Breast epithelium (tissue), 4 donors: ENCODE measurements around the gene EMILIN2. TPM values are rescaled to one million over a fixed set of nuclear protein-coding genes. Genes with fewer than 3 reads are reported as not detected.

Source experiments
- DNase-seq, 2 donors: peaks; one replicate each; pipeline ENCODE4 v3.0.0-alpha.2; 2019; ENCODE audit warnings: low spot score in 2 of 2
- H3K27ac ChIP-seq, 2 donors: fragments of 200-600 bp; sonication (generic) in 1 of 2; one replicate each; pipeline ENCODE4 v1.5.1; 2016 to 2019; ENCODE audit warnings: mild to moderate bottlenecking in 1 of 2
- H3K27me3 ChIP-seq, 2 donors: fragments of 200-600 bp; sonication (generic) in 1 of 2; one replicate each; pipeline versions ENCODE4 v1.5.1 to v1.6.0; 2017 to 2019; ENCODE audit warnings: control low read depth in 1 of 2, mild to moderate bottlenecking in 1 of 2
- H3K36me3 ChIP-seq: fragments of 200-600 bp; one replicate; pipeline ENCODE4 v1.5.1; 2019
- H3K4me1 ChIP-seq, 2 donors: fragments of 200-600 bp; sonication (generic); one replicate each; pipeline ENCODE4 v1.5.1; 2016 to 2019; ENCODE audit warnings: control low read depth in 1 of 2
- H3K4me3 ChIP-seq, 3 donors: fragments of 200-600 bp; sonication (generic); 1 replicate in 2 of 3; 2 replicates in 1 of 3; pipeline ENCODE4 v1.5.1; 2016 to 2019; ENCODE audit warnings: mild to moderate bottlenecking in 3 of 3, moderate library complexity in 2 of 3
- H3K9me3 ChIP-seq, 2 donors: fragments of 200-600 bp; sonication (generic) in 1 of 2; one replicate each; pipeline ENCODE4 v1.5.1; 2016 to 2019; ENCODE audit warnings: control low read depth in 1 of 2
- POLR2A ChIP-seq: fragments of 450-650 bp; IDR thresholded peaks from one replicate; pipeline ENCODE4 v1.6.1; 2016; ENCODE audit warnings: antibody characterized with exemption, mild to moderate bottlenecking, moderate library complexity
- POLR2AphosphoS5 ChIP-seq, 3 donors: sonication (generic); formaldehyde crosslinking; IDR thresholded peaks; one replicate each; pipeline ENCODE4 v1.6.1; 2017; ENCODE audit warnings: antibody characterized with exemption in 3 of 3
- intact Hi-C: fragments of 100-400 bp; cut with DNase I; formaldehyde crosslinking; loops from one replicate; pipeline ENCODE4 v1.15.1; 2023; ENCODE audit warnings: low total_unique reads
- total RNA-seq, 3 donors: library from RNA; depleted of rRNA; stranded (reverse); fragments of >200 nt; gene quantifications; one replicate each; pipeline ENCODE4 v1.1.0, GENCODE V29; 2016
- TF ChIP-seq, protein P1 (sequence below), 3 donors: fragments of 450-650 bp; IDR thresholded peaks; one replicate each; pipeline ENCODE4 v1.5.1; 2016 to 2017; ENCODE audit warnings: antibody characterized with exemption in 3 of 3, mild to moderate bottlenecking in 3 of 3, moderate library complexity in 3 of 3

EMILIN2 gene
- total RNA-seq, 3 donors from 2014 or later, result 23.9 to 45.1 (median 32.4) TPM

DNA sequence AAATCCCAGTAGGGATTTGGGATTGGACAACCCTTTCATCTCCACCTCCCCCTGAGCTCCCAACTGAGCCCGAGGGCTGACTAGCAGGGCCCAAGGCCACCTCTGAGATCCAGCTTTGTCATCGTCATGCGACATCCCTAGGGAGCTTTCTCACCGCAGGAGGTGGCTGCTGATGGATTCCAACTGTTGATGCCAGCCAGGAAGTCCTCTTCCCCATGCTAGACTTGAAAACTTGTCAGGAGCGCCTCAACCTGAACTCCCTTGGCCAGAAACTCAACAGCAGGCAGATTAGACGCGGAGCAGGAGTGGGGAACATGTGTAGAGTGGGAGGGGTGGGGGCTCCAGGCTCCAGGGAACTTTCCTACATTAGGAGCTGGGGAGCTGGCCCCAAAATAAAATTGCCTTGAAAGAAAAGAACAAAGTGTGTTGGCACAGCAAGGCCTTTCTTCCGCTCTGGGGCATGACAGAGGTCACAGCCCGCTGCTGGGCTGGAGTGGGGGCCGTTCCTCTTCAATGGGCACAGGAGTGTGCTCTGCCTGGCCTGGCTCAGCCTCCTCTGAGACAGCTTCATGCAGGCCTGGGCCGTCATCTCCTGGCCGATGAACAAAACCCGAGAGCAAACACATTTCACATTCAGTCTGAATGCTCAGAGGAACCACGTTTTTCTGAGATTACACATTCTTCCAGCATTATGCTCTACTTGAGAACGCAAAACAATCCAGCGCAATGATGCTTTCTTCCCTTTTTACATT, 34.5 kb downstream of the EMILIN2 start:
- H3K4me3 ChIP-seq, result peak overlapping the region in 1 of 3 donors; percentile 5
- DNase-seq, result peak in 1 of 2 donors; percentile 35
- TF ChIP-seq POLR2A (no peak), POLR2AphosphoS5 (IDR thresholded peaks at IDR 0.05) (peak in 1 of 3 donors; percentile 31)
- H3K36me3 ChIP-seq, result no peaks in the 10 kb centered on the region
- H3K27me3 ChIP-seq, result no peaks in the 10 kb centered on the region
- no peaks in the 10 kb centered on the region for H3K9me3 ChIP-seq
- intact Hi-C loops, result no loop called here
- H3K4me1 ChIP-seq, result no peaks in the 10 kb centered on the region
- peak overlapping the region; percentile 75 to 90 for H3K27ac ChIP-seq

DNA sequence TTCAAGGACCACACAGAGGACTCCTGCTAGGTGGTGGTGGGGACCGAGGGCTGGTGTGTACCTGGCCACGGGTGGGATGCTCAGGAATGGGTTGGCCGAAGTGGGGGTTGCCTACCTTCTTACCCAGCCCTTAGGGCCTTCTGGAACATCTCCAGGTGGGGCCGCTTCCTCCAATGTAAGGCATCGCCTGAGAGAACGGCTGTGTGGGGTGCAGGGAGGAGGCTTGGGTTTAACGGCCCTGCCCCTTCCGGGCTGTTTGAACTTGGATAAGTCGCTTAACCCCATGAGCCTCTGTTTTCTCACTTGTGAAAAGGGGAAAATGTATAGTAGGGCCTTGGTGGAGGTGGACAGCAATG, 35.0 kb downstream of the EMILIN2 start:
- DNase-seq, result no peak
- peak overlapping the region; percentile 75 to 90 for H3K27ac ChIP-seq
- no peaks in the 10 kb centered on the region for H3K27me3 ChIP-seq
- no peaks in the 10 kb centered on the region for H3K36me3 ChIP-seq
- intact Hi-C loops, result no loop called here
- H3K9me3 ChIP-seq, result no peaks in the 10 kb centered on the region
- no peaks in the 10 kb centered on the region for H3K4me1 ChIP-seq
- peak in 1 of 3 donors; percentile 2 for TF ChIP-seq POLR2AphosphoS5 (IDR thresholded peaks at IDR 0.05)
- TF ChIP-seq, protein P1, sequence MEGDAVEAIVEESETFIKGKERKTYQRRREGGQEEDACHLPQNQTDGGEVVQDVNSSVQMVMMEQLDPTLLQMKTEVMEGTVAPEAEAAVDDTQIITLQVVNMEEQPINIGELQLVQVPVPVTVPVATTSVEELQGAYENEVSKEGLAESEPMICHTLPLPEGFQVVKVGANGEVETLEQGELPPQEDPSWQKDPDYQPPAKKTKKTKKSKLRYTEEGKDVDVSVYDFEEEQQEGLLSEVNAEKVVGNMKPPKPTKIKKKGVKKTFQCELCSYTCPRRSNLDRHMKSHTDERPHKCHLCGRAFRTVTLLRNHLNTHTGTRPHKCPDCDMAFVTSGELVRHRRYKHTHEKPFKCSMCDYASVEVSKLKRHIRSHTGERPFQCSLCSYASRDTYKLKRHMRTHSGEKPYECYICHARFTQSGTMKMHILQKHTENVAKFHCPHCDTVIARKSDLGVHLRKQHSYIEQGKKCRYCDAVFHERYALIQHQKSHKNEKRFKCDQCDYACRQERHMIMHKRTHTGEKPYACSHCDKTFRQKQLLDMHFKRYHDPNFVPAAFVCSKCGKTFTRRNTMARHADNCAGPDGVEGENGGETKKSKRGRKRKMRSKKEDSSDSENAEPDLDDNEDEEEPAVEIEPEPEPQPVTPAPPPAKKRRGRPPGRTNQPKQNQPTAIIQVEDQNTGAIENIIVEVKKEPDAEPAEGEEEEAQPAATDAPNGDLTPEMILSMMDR (IDR thresholded peaks at IDR 0.05), result no peak
- H3K4me3 ChIP-seq, result peak overlapping the region in 1 of 3 donors; percentile 5

DNA sequence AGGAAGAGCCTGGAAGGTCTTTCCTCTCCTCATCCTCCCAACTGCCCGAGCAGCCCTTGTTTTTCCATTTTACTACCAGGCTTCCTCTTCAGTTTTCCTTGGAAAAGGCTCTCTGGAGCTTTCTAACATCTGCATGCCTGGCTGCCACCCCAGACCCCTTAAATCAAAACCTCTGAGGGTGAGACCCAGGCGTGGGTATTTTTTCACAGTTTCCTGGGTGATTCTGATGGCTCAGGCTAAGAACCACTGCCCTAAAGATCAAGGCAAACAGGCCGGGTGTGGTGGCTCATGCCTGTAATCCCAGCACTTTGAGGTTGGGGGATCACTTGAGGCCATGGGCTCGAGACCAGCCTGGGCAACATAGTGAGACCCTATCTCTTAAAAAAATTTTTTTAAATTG, 35.4 kb downstream of the EMILIN2 start:
- TF ChIP-seq POLR2AphosphoS5 (IDR thresholded peaks at IDR 0.05), result no peak
- Histone ChIP-seq H3K27ac (peak overlapping the region; percentile 75 to 90), H3K27me3 (no peaks in the 10 kb centered on the region), H3K9me3 (no peaks in the 10 kb centered on the region), H3K4me3 (no peak overlapping the region), H3K36me3 (no peaks in the 10 kb centered on the region), H3K4me1 (no peaks in the 10 kb centered on the region)
- no peak for DNase-seq
- intact Hi-C loops, result no loop called here

DNA sequence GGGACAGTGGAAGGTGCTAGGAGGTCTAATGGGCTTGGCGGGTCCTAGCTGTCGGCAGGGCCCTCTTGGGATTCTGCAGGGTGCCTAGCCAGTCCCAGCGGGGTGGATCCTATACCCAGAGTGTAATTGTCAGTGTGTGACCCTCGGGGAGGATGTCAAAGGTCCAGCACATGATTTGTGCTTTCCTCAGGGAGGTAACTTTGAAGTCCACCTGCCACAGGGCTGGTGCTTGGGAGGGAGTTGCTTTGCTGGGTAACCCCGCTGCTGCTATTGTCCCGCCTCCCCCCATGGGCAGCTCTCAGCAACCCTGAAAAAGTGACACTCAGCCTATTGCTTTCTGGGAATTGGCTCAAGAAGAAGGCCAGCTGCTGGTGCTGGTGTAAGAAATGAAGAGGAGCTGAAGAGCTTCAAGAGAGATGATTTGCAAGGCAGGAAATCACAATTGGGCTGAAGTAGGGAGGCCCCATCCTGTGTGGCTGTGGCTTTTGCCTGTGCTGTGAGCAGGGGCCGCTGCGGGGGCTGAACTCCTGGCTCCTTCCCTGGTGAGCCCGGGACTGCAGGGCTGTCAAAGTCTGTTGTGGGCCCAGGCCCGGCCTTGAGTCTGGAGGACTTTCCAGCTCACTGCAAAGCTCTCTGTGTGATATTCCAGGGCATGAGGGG, 36.4 kb downstream of the EMILIN2 start:
- TF ChIP-seq POLR2AphosphoS5 (IDR thresholded peaks at IDR 0.05) (no peak), POLR2A (no peak)
- TF ChIP-seq, protein P1 (IDR thresholded peaks at IDR 0.05), result no peak
- peak overlapping the region in 1 of 2 donors; percentile 90 for H3K27ac ChIP-seq
- DNase-seq, result no peak

DNA sequence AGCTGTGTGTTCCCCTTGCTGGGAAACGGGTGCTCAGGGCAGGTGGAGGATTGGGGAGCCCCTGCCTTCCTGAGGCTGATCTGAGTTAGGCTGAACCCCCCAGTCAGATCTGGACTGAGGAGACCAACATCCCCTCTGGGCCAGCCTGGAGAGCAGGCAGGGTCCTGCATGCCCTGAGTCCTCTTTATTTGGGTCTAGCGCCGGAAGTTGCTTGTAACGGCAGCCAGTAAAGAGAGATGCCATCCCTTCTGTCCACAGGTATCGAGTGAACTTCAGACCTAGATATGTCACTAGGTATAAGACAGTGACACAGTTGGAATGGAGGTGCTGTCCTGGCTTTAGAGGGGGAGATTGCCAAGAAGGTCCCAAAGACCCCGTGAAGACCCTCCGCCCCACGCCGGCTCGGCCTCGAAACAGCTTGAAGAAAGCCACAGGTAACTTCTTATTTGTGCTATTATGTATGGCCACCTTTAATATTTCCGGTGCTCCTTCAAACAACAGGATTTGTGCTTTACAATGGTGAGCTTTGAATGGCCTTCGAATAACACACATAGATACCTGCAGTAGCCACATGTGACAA, 38.0 kb downstream of the EMILIN2 start:
- TF ChIP-seq, protein P1 (IDR thresholded peaks at IDR 0.05), result no peak
- no peak for TF ChIP-seq POLR2A
- TF ChIP-seq POLR2AphosphoS5 (IDR thresholded peaks at IDR 0.05), result no peak
- Histone ChIP-seq H3K27me3 (no peaks in the 10 kb centered on the region), H3K4me3 (no peak overlapping the region), H3K36me3 (no peaks in the 10 kb centered on the region), H3K4me1 (no peaks in the 10 kb centered on the region), H3K9me3 (no peaks in the 10 kb centered on the region), H3K27ac (no peak overlapping the region)
- intact Hi-C loops, result no loop called here
- DNase-seq, result no peak

More for the DNA sequence above, 36.4 kb downstream of the EMILIN2 start:
- H3K4me3 ChIP-seq, result no peak overlapping the region
- H3K4me1 ChIP-seq, result no peaks in the 10 kb centered on the region
- H3K27me3 ChIP-seq, result no peaks in the 10 kb centered on the region
- intact Hi-C loops, result no loop called here
- no peaks in the 10 kb centered on the region for H3K36me3 ChIP-seq
- no peaks in the 10 kb centered on the region for H3K9me3 ChIP-seq

DNA sequence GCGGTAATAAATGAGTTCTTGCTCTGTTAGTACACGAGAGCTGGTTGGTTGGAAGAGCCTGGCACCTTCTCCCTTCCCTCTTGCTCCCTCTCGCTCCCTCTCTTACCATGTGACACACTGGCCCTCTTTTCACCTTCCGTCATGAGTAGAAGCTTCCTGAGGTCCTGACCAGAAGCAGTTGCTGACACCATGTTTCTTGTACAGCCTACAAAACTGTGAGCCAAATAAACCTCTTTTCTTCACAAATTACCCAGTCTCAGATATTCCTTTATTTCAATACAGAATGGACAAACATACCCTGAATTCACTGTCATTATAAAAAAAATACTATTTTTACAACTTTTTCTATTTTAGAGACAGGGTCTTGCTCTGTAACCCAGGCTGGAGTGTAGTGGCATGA, 40.7 kb downstream of the EMILIN2 start:
- H3K27ac ChIP-seq, result no peak overlapping the region
- no peaks in the 10 kb centered on the region for H3K9me3 ChIP-seq
- TF ChIP-seq, protein P1 (IDR thresholded peaks at IDR 0.05), result no peak
- TF ChIP-seq POLR2AphosphoS5 (IDR thresholded peaks at IDR 0.05) (no peak), POLR2A (no peak)
- H3K27me3 ChIP-seq, result no peaks in the 10 kb centered on the region
- no peak for DNase-seq
- H3K36me3 ChIP-seq, result no peaks in the 10 kb centered on the region
- H3K4me3 ChIP-seq, result no peak overlapping the region
- intact Hi-C loops, result no loop called here
- H3K4me1 ChIP-seq, result no peaks in the 10 kb centered on the region
